ENCODE measurements around the gene SMAD7. TPM values are rescaled to one million over a fixed set of nuclear protein-coding genes. Genes with fewer than 3 reads are reported as not detected.

SMAD7 gene
- total RNA-seq, 1 donor from 2014 or later = 6.9 TPM

DNA sequence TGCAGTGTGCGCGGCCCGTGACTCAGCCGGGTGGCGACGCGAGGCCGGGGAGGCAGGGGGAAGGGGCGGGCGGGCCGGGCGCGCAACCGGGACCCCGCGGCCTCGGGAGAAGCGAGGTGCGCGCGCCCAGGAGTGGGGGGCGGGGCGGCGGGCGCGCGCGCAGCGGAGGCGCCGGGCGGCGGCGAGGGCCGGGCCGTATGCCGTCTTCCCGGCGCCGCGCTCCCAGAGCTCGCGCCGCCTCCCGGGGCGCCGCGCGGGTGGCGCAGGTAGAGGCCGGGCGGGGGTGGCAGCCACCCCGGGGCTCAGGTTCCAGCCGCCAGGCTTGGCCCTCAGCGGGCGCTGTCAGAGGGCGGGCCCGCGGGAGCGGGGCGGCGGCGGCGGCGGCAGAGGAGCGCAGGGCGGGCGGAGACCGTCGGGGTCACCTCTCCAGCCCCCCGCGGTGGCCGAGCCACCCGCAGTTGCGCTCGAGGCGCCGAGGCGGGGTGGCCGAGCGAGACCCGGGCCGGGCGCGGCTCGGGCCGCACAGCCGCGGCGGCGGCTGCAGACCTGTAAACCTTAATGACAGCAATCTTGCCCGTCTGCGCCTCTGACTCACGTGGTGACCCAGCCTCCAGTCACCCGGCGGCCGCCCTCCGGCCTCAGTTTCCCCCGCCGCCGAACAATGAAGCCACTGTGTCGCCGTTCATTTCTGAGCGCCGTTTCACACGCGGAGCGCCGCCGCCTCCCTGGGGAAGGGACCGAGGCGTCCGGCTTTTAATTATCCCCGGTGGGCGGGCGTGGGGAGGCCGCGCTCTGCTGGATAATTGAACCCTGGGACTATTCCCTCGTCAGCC, 25.3 kb upstream of the SMAD7 start:
- Mint-ChIP-seq H3K27me3 (peaks cover 16% of the 10 kb centered on the region), H3K4me3 (peak overlapping the region; percentile 79), H3K4me1 (peaks cover 14% of the 10 kb centered on the region), H3K36me3 (ENCODE audit: low read depth) (no peaks in the 10 kb centered on the region), H3K9me3 (no peaks in the 10 kb centered on the region), H3K27ac (no peak overlapping the region)
- POLR2A ChIA-PET = interaction anchor here (0.7 kb wide), 1 partner anchor 24 kb away, joined by 4 read pairs; no protein-coding TSS in a partner anchor
- TF ChIP-seq, protein P1, sequence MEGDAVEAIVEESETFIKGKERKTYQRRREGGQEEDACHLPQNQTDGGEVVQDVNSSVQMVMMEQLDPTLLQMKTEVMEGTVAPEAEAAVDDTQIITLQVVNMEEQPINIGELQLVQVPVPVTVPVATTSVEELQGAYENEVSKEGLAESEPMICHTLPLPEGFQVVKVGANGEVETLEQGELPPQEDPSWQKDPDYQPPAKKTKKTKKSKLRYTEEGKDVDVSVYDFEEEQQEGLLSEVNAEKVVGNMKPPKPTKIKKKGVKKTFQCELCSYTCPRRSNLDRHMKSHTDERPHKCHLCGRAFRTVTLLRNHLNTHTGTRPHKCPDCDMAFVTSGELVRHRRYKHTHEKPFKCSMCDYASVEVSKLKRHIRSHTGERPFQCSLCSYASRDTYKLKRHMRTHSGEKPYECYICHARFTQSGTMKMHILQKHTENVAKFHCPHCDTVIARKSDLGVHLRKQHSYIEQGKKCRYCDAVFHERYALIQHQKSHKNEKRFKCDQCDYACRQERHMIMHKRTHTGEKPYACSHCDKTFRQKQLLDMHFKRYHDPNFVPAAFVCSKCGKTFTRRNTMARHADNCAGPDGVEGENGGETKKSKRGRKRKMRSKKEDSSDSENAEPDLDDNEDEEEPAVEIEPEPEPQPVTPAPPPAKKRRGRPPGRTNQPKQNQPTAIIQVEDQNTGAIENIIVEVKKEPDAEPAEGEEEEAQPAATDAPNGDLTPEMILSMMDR (IDR thresholded peaks at IDR 0.05) = no peak
- intact Hi-C loops (cut with micrococcal nuclease) = loop anchor here (1.0 to 2.0 kb wide), 4 partner anchors 17 to 191 kb away; no protein-coding TSS in a partner anchor
- ATAC-seq (ENCODE audit: low read depth) (peak; percentile 78), DNase-seq (peak; percentile 44)
- CTCF ChIA-PET = interaction anchor here (1.2 kb wide), 1 partner anchor 66 kb away, joined by 3 read pairs; no protein-coding TSS in a partner anchor

DNA sequence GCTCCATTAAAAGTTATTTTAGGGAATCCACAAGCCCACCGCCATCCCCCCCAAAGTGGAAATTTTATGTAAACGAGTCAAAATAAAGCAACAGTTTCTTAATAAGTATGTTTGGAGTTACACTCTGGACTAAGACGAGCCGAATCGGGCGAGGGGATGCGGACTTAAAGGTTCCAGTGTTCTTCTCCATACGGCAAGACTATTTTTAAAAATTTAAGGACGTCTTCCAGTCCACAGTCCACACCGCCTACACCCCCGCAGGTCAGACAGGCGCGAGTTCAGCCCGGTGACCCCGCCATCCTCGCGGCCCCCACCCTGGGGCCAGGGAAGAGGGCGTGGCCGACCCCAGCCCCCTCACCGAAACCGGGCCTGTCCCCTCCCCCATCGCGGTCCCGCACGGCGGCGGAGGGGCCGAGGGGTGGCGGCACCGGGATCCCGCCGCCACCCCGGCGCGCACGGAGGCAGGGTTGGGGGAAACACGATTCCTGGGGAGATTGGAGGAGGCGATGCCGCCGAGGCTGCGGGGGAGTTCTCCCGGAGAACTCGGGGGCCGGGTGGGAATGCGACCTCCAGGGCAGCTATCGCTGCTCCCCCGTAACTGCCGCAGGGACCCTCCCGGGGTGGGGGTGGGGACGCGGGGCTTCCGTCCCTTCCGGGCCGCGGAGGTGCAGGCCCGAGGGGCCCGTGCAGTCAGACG, 24.5 kb upstream of the SMAD7 start:
- Mint-ChIP-seq H3K27me3 (peaks cover 16% of the 10 kb centered on the region), H3K4me1 (peaks cover 14% of the 10 kb centered on the region), H3K36me3 (ENCODE audit: low read depth) (no peaks in the 10 kb centered on the region), H3K9me3 (no peaks in the 10 kb centered on the region), H3K27ac (no peak overlapping the region), H3K4me3 (peak overlapping the region; percentile 75)
- DNase-seq (no peak), ATAC-seq (ENCODE audit: low read depth) (peak; percentile 3)
- intact Hi-C loops (cut with micrococcal nuclease) = loop anchor here (1.0 to 2.0 kb wide), 3 partner anchors 18 to 42 kb away; no protein-coding TSS in a partner anchor
- POLR2A ChIA-PET = interaction anchor here (0.5 to 1.0 kb wide), 2 partner anchors 23 to 51 kb away, joined by 3 to 6 read pairs; no protein-coding TSS in a partner anchor
- CTCF ChIA-PET = no interaction called here
- TF ChIP-seq, protein P1 (IDR thresholded peaks at IDR 0.05) = no peak

DNA sequence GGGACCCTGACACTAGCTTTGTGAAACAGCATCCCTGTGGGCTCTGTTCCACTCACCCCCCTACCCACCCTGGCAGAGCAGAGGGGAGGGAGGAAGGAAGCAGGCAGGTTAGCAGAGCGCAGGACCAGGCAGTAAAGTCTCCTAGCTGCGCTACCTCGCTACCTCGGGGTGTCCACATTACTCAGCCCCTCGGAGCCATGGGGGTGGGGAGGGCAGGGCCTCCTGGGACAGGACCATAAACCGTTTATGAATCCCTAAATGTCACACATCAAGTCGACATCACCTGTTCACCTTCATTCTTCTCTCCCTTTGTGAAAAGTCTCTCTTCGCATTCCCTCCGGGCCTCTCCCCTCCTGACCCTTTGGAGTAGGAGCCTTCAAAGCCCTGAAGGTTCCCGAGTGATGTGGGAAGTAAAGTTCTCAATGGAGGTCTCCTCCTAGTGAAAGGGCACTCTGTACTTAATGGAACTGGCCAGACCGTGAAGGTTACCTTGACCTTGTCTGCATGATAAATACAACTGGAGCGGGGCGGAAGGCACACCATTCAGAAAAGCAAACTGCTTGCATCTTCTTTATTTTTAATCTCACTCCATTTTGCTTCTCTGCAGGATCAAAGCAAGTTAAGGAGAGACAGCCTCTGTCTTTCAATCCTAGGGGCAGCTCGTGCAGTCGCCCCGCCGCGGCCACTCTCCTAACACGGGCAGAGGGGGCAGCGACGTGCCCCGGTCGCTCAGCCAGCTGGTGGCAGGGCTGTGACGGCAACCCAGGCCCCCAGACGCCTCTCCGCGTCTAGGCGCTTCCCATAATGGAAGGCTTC, 23.7 kb upstream of the SMAD7 start:
- ATAC-seq (ENCODE audit: low read depth) (no peak), DNase-seq (no peak)
- TF ChIP-seq, protein P1 (IDR thresholded peaks at IDR 0.05) = no peak
- Mint-ChIP-seq H3K27ac (no peak overlapping the region), H3K36me3 (ENCODE audit: low read depth) (no peaks in the 10 kb centered on the region), H3K4me3 (peak overlapping the region; percentile 75), H3K27me3 (peaks cover 16% of the 10 kb centered on the region), H3K4me1 (peaks cover 14% of the 10 kb centered on the region), H3K9me3 (no peaks in the 10 kb centered on the region)
- CTCF ChIA-PET = no interaction called here
- POLR2A ChIA-PET = interaction anchor here (0.9 to 1.0 kb wide), 2 partner anchors 42 to 51 kb away, joined by 3 read pairs; no protein-coding TSS in a partner anchor
- intact Hi-C loops (cut with micrococcal nuclease) = loop anchor here (1.0 to 5.0 kb wide), 4 partner anchors 18 to 297 kb away; no protein-coding TSS in a partner anchor

DNA sequence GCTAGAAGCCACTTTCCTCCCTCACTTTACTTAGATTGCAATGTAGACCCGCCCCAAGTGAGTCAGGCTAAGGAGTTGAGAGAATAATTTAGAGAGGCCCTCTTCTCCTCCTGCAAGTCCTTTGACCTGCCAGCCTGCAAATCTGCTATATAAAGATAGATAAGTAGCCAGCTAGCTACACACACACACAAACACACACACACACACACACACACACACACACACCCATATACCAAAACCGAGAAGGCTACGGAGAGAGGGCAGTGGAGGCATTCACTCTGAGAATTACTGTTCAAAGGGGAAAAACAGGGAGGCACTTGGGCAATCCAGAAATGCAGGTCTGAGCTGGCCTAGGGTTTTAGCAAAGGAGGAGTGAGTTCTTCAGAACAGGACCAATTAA, 23.0 kb upstream of the SMAD7 start:
- H3K27me3 Mint-ChIP-seq = peaks cover 13% of the 10 kb centered on the region
- ChIA-PET POLR2A (interaction anchor here (0.9 kb wide), 1 partner anchor 42 kb away, joined by 3 read pairs; no protein-coding TSS in a partner anchor), CTCF (no interaction called here)
- no peak overlapping the region for H3K27ac Mint-ChIP-seq
- DNase-seq = no peak
- H3K36me3 Mint-ChIP-seq (ENCODE audit: low read depth) = no peaks in the 10 kb centered on the region
- intact Hi-C loops (cut with micrococcal nuclease) = loop anchor here (2.0 to 5.0 kb wide), 3 partner anchors 19 to 296 kb away; no protein-coding TSS in a partner anchor
- no peak for ATAC-seq (ENCODE audit: low read depth)
- peaks cover 14% of the 10 kb centered on the region for H3K4me1 Mint-ChIP-seq
- TF ChIP-seq, protein P1 (IDR thresholded peaks at IDR 0.05) = no peak
- H3K4me3 Mint-ChIP-seq = no peak overlapping the region
- H3K9me3 Mint-ChIP-seq = no peaks in the 10 kb centered on the region
